Keratinocyte (primary cell): Measurements from ENCODE around the gene NAALADL1. TPM values are rescaled to one million over a fixed set of nuclear protein-coding genes. Genes with fewer than 3 reads are reported as not detected.

Experiments used
- DNase-seq: peaks from one replicate; pipeline ENCODE4 v3.0.0-alpha.2; 2011; ENCODE audit warnings: low read depth, missing footprints, low spot score
- FAIRE-seq: peaks from 2 replicates; lab custom pipeline; 2011; peaks lifted over from hg19 to GRCh38; lab: Jason Lieb, UNC
- H2AFZ ChIP-seq: 2 replicates; pipeline ENCODE4 v1.6.0; 2012; ENCODE audit warnings: low read length, control low read depth, inconsistent platforms; ENCODE audit not compliant: control insufficient read depth
- H3K27ac ChIP-seq: 2 replicates; pipeline ENCODE4 v1.5.1; 2011; ENCODE audit warnings: low read length; ENCODE audit not compliant: control insufficient read depth, insufficient read depth
- H3K27me3 ChIP-seq: 3 replicates; pipeline ENCODE4 v1.6.0; 2011; ENCODE audit warnings: low read length; ENCODE audit not compliant: control insufficient read depth, insufficient read depth; ENCODE audit errors: extremely low read depth
- H3K36me3 ChIP-seq, 2 experiments: 2 replicates in 1 of 2; 3 replicates in 1 of 2; pipeline ENCODE4 v1.5.1; 2011; ENCODE audit warnings: low read length in 2 of 2, mild to moderate bottlenecking in 1 of 2; ENCODE audit not compliant: control insufficient read depth in 2 of 2, insufficient read depth in 2 of 2; ENCODE audit errors: extremely low read depth in 1 of 2
- H3K4me1 ChIP-seq: 3 replicates; pipeline ENCODE4 v1.5.1; 2011; ENCODE audit warnings: low read length; ENCODE audit not compliant: control insufficient read depth, insufficient read depth; ENCODE audit errors: extremely low read depth
- H3K4me2 ChIP-seq: 3 replicates; pipeline ENCODE4 v1.6.0; 2011; ENCODE audit warnings: low read depth, low read length; ENCODE audit not compliant: control insufficient read depth, insufficient read depth; ENCODE audit errors: extremely low read depth
- H3K4me3 ChIP-seq, 3 experiments: fragments of 200-600 bp in 1 of 3; sonication (generic) in 1 of 3; 2 replicates in 2 of 3; 3 replicates in 1 of 3; pipeline ENCODE4 v1.5.1; 2011 to 2016; ENCODE audit warnings: low read length in 3 of 3, mild to moderate bottlenecking in 3 of 3, control low read depth in 2 of 3, inconsistent platforms in 1 of 3, low read depth in 1 of 3, mixed read lengths in 1 of 3, mixed run types in 1 of 3, moderate library complexity in 1 of 3; ENCODE audit not compliant: control insufficient read depth in 2 of 3, insufficient read depth in 2 of 3; ENCODE audit errors: extremely low read depth in 1 of 3
- H3K79me2 ChIP-seq: 2 replicates; pipeline ENCODE4 v1.6.0; 2012; ENCODE audit warnings: low read length; ENCODE audit not compliant: control insufficient read depth, insufficient read depth
- H3K9ac ChIP-seq: 3 replicates; pipeline ENCODE4 v1.6.0; 2011; ENCODE audit warnings: low read length; ENCODE audit not compliant: control insufficient read depth, insufficient read depth; ENCODE audit errors: extremely low read depth
- H3K9me1 ChIP-seq: 3 replicates; pipeline ENCODE4 v1.6.0; 2011; ENCODE audit warnings: low read length; ENCODE audit not compliant: control insufficient read depth, insufficient read depth; ENCODE audit errors: extremely low read depth
- H3K9me3 ChIP-seq: 2 replicates; pipeline ENCODE4 v1.5.1; 2012; ENCODE audit warnings: low read depth, low read length; ENCODE audit not compliant: control insufficient read depth
- H4K20me1 ChIP-seq: 3 replicates; pipeline ENCODE4 v1.6.0; 2011; ENCODE audit warnings: low read length; ENCODE audit not compliant: control insufficient read depth, insufficient read depth; ENCODE audit errors: extremely low read depth
- EZH2 ChIP-seq: IDR thresholded peaks from one replicate; pipeline ENCODE4 v1.6.1; 2012; ENCODE audit warnings: inconsistent platforms, mild to moderate bottlenecking, low read length, moderate library complexity
- dilution Hi-C: fragments of 300-500 bp; cut with MboI; formaldehyde crosslinking; loops from one replicate; pipeline ENCODE4 v1.7.0; 2020; ENCODE audit warnings: low sequenced_read_pairs; ENCODE audit not compliant: extremely low pct_ligation_motif_present
- polyA plus RNA-seq, 5 experiments: library from polyadenylated mRNA; depleted of rRNA in 3 of 5; stranded (reverse) in 3 of 5; stranded (forward) in 1 of 5; unstranded in 1 of 5; fragments of >200 nt; gene quantifications; 1 replicate in 1 of 5; 2 replicates in 3 of 5; 3 replicates in 1 of 5; pipeline versions ENCODE4 v1.2.1 to v1.2.3, GENCODE V29; 2011 to 2012; ENCODE audit warnings: missing spikeins in 2 of 5, low read depth in 1 of 5, low replicate concordance in 1 of 5
- TF ChIP-seq, protein P1 (sequence below), 3 experiments: IDR thresholded peaks in 1 of 3; conservative IDR thresholded peaks in 1 of 3; optimal IDR thresholded peaks in 1 of 3; 2 replicates in 2 of 3; 3 replicates in 1 of 3; pipeline versions ENCODE3 to v1.5.1; 2011; ENCODE audit warnings: low read length in 3 of 3, mild to moderate bottlenecking in 3 of 3, moderate library complexity in 2 of 3, control low read depth in 1 of 3, inconsistent platforms in 1 of 3; ENCODE audit not compliant: insufficient read depth in 2 of 3; ENCODE audit errors: extremely low read depth in 1 of 3

The NAALADL1 gene
- polyA plus RNA-seq, 1 donor (not counting 4 experiments of a cell fraction or from before 2014, with no cell fraction given): 2.3 TPM

DNA sequence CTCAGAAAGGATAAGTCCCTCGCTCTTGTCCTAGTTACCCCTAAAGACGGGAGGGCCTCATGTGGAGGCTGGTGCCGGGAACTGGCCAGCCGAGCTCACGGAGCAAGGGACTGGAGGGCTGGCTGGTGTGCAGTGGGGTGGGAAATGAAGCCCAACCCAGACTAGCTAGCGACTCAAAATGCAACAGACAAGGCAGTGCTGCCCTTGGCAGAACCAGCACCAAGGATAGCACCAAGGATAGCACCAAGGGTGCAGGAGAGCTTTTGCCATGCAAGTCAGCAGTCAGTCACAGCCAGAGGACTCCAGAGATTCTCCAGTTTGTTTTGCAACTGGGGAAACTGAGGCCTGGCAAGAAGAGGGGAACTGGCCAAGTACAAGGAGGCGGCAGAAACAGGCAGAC, 55.1 kb downstream of the NAALADL1 start:
- peaks cover 19% of the 10 kb centered on the region for H3K4me1 ChIP-seq
- H3K4me2 ChIP-seq: no peak overlapping the region
- H2AFZ ChIP-seq: no peak overlapping the region
- no peaks in the 10 kb centered on the region for H3K36me3 ChIP-seq
- no peak overlapping the region for H3K27ac ChIP-seq
- no peaks in the 10 kb centered on the region for H3K27me3 ChIP-seq
- H3K79me2 ChIP-seq: no peaks in the 10 kb centered on the region
- H3K4me3 ChIP-seq: no peak overlapping the region
- no peak overlapping the region for H3K9ac ChIP-seq
- no peaks in the 10 kb centered on the region for H3K9me3 ChIP-seq
- H4K20me1 ChIP-seq: no peaks in the 10 kb centered on the region
- dilution Hi-C loops: no loop called here
- no peak for FAIRE-seq
- H3K9me1 ChIP-seq: no peaks in the 10 kb centered on the region
- TF ChIP-seq, protein P1, sequence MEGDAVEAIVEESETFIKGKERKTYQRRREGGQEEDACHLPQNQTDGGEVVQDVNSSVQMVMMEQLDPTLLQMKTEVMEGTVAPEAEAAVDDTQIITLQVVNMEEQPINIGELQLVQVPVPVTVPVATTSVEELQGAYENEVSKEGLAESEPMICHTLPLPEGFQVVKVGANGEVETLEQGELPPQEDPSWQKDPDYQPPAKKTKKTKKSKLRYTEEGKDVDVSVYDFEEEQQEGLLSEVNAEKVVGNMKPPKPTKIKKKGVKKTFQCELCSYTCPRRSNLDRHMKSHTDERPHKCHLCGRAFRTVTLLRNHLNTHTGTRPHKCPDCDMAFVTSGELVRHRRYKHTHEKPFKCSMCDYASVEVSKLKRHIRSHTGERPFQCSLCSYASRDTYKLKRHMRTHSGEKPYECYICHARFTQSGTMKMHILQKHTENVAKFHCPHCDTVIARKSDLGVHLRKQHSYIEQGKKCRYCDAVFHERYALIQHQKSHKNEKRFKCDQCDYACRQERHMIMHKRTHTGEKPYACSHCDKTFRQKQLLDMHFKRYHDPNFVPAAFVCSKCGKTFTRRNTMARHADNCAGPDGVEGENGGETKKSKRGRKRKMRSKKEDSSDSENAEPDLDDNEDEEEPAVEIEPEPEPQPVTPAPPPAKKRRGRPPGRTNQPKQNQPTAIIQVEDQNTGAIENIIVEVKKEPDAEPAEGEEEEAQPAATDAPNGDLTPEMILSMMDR (optimal IDR thresholded peaks at IDR 0.05 in 1 of 3, IDR thresholded peaks at IDR 0.05 in 1 of 3, conservative IDR thresholded peaks at IDR 0.05 in 1 of 3; ENCODE audit: extremely low read depth in 1 of 3, insufficient read depth in 2 of 3, low read length in 3 of 3): no peak
- TF ChIP-seq EZH2: no peak
- DNase-seq: no peak

DNA sequence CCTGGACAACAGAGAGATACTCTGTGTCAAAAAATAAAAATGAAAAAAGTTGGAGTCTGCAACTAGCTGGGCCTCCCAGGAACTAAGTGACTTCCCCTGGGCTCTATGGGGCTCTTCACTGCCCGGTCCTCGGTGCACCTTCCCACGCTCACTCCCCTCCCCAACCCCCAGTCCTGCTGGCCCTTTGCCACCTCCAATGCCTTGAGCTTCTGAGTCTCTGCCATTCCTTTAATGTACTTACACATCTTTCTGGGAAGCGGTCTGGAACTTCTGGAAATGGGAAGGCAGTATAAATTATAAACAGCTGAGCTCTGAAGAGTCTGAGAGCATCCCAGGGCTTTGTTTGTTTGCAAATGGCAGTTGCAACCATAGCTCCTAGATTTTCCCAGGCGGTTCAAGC, 55.6 kb downstream of the NAALADL1 start:
- Histone ChIP-seq H3K79me2 (no peaks in the 10 kb centered on the region), H4K20me1 (no peaks in the 10 kb centered on the region), H3K9me3 (no peaks in the 10 kb centered on the region), H3K9ac (no peak overlapping the region), H3K4me1 (peaks cover 15% of the 10 kb centered on the region), H3K9me1 (no peaks in the 10 kb centered on the region), H3K36me3 (no peaks in the 10 kb centered on the region), H2AFZ (no peak overlapping the region), H3K4me2 (no peak overlapping the region), H3K27me3 (no peaks in the 10 kb centered on the region), H3K4me3 (no peak overlapping the region), H3K27ac (no peak overlapping the region)
- no peak for DNase-seq
- dilution Hi-C loops: no loop called here
- FAIRE-seq: no peak
- TF ChIP-seq, protein P1 (optimal IDR thresholded peaks at IDR 0.05 in 1 of 3, IDR thresholded peaks at IDR 0.05 in 1 of 3, conservative IDR thresholded peaks at IDR 0.05 in 1 of 3; ENCODE audit: extremely low read depth in 1 of 3, insufficient read depth in 2 of 3, low read length in 3 of 3): no peak
- no peak for TF ChIP-seq EZH2
